OCI-LY7 (cell line): ENCODE data around the gene IGSF11. TPM values are rescaled to one million over a fixed set of nuclear protein-coding genes. Genes with fewer than 3 reads are reported as not detected.

Experiments used
- BruUV-seq: library from RNA; stranded (reverse); fragments of 400-500 nt; replicated peaks from 2 replicates; lab custom pipeline; 2021; lab: Mats Ljungman, UMichigan
- CTCF ChIA-PET: fragments of 300-600 bp; sonication (Branson Sonifier 250); formaldehyde crosslinking; loops from one replicate; lab custom pipeline; 2022; ENCODE audit warnings: antibody characterized with exemption; ENCODE audit not compliant: unreplicated experiment; lab: Charles Lee
- POLR2A ChIA-PET: fragments of 300-600 bp; sonication (Branson Sonifier 250); formaldehyde crosslinking; loops from one replicate; lab custom pipeline; 2022; ENCODE audit warnings: antibody characterized with exemption; lab: Charles Lee
- DNase-seq: peaks from one replicate; pipeline ENCODE4 v3.0.0-alpha.2; 2015; ENCODE audit warnings: low spot score
- H2AFZ ChIP-seq: fragments of 200-600 bp; sonication (generic), shearing (Covaris generic); 2 replicates; pipeline ENCODE4 v1.6.1; 2014; ENCODE audit warnings: mild to moderate bottlenecking, antibody characterized with exemption, low read length, moderate library complexity
- H3K27ac ChIP-seq: fragments of 200-600 bp; sonication (generic); 2 replicates; pipeline ENCODE4 v1.5.1; 2014; ENCODE audit warnings: mixed run types, low read depth, mild to moderate bottlenecking, moderate library complexity, low read length, inconsistent platforms; ENCODE audit not compliant: poor library complexity, severe bottlenecking
- H3K36me3 ChIP-seq: fragments of 200-600 bp; sonication (generic); 2 replicates; pipeline ENCODE4 v1.6.1; 2014; ENCODE audit warnings: mild to moderate bottlenecking, antibody characterized with exemption, low read length, moderate library complexity, mixed read lengths; ENCODE audit not compliant: insufficient read depth
- H3K4me1 ChIP-seq: fragments of 200-600 bp; sonication (generic); 2 replicates; pipeline ENCODE4 v1.5.1; 2014; ENCODE audit warnings: mild to moderate bottlenecking, low read length; ENCODE audit not compliant: insufficient read depth, poor library complexity, severe bottlenecking
- H3K4me2 ChIP-seq: fragments of 200-600 bp; sonication (generic); 2 replicates; pipeline ENCODE4 v1.6.1; 2014; ENCODE audit warnings: mild to moderate bottlenecking, low read length
- H3K4me3 ChIP-seq: fragments of 200-600 bp; sonication (generic); 2 replicates; pipeline ENCODE4 v1.5.1; 2014; ENCODE audit warnings: mild to moderate bottlenecking, low read depth, low read length; ENCODE audit not compliant: poor library complexity, severe bottlenecking
- H3K79me2 ChIP-seq: fragments of 200-600 bp; sonication (generic); 2 replicates; pipeline ENCODE4 v1.6.1; 2016; ENCODE audit warnings: low read depth, mild to moderate bottlenecking, low read length, moderate library complexity, mixed read lengths; ENCODE audit not compliant: insufficient read depth
- H3K9me2 ChIP-seq: fragments of 200-600 bp; sonication (generic); 2 replicates; pipeline ENCODE4 v1.6.1; 2016; ENCODE audit warnings: mild to moderate bottlenecking, low read length, mixed read lengths; ENCODE audit not compliant: insufficient read depth
- H3K9me3 ChIP-seq: fragments of 200-600 bp; sonication (generic); 2 replicates; pipeline ENCODE4 v1.6.1; 2014; ENCODE audit warnings: mild to moderate bottlenecking, mixed run types, low read length, mixed read lengths
- H4K20me1 ChIP-seq: fragments of 200-600 bp; sonication (generic); 2 replicates; pipeline ENCODE4 v1.6.1; 2014; ENCODE audit warnings: mild to moderate bottlenecking, antibody characterized with exemption, low read length, moderate library complexity, mixed read lengths; ENCODE audit not compliant: insufficient read depth
- EZH2phosphoT487 ChIP-seq: fragments of 200-600 bp; sonication (generic); IDR thresholded peaks from 2 replicates; pipeline ENCODE4 v1.6.1; 2018; ENCODE audit warnings: low read depth, borderline replicate concordance, mild to moderate bottlenecking, mixed run types, antibody characterized with exemption, low read length, moderate library complexity, mixed read lengths
- intact Hi-C: fragments of 100-400 bp; cut with micrococcal nuclease; formaldehyde crosslinking; loops from one replicate; pipeline ENCODE4 v1.10.0; 2022; ENCODE audit not compliant: unreplicated experiment
- total RNA-seq, 2 experiments: library from RNA; depleted of rRNA in 1 of 2; stranded (reverse); fragments of >200 nt in 1 of 2; shearing (Covaris generic) in 1 of 2; gene quantifications; 2 replicates each; pipeline ENCODE4 v1.2.3, GENCODE V29; 2014 to 2022
- TF ChIP-seq, protein P1 (sequence below): fragments of 200-600 bp; sonication (generic); conservative IDR thresholded peaks from 2 replicates; pipeline ENCODE4 v1.5.1; 2014; ENCODE audit warnings: mild to moderate bottlenecking, antibody characterized with exemption, low read length, moderate library complexity, mixed read lengths

Gene IGSF11
- total RNA-seq, 2 experiments from 2014 or later, result not detected

DNA sequence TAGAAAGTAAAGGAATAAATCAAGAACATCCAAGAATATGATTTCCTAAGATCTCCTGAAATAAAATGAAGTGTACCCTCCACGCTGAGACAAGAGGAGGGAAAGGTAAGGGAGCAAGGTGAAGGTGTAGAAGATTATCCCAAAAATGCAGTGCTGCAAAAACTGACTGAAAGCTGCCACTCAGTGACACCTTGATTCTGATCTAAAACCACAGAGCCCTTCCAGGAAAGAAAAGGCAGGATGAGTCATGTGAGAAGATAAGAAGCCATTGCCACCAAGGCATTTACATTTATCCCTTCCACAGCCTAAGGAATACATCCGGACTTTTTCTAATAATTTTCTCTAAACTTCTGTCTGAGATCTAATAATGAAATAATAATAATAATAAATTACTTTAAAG, 49.9 kb downstream of the IGSF11 start:
- DNase-seq, result no peak
- no TSS peak for BruUV-seq
- no peak for TF ChIP-seq EZH2phosphoT487
- TF ChIP-seq, protein P1, sequence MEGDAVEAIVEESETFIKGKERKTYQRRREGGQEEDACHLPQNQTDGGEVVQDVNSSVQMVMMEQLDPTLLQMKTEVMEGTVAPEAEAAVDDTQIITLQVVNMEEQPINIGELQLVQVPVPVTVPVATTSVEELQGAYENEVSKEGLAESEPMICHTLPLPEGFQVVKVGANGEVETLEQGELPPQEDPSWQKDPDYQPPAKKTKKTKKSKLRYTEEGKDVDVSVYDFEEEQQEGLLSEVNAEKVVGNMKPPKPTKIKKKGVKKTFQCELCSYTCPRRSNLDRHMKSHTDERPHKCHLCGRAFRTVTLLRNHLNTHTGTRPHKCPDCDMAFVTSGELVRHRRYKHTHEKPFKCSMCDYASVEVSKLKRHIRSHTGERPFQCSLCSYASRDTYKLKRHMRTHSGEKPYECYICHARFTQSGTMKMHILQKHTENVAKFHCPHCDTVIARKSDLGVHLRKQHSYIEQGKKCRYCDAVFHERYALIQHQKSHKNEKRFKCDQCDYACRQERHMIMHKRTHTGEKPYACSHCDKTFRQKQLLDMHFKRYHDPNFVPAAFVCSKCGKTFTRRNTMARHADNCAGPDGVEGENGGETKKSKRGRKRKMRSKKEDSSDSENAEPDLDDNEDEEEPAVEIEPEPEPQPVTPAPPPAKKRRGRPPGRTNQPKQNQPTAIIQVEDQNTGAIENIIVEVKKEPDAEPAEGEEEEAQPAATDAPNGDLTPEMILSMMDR, result no peak
- no peaks in the 10 kb centered on the region for H4K20me1 ChIP-seq
- H3K4me2 ChIP-seq, result no peak overlapping the region
- no peak overlapping the region for H3K4me3 ChIP-seq
- no peaks in the 10 kb centered on the region for H3K79me2 ChIP-seq
- H3K9me3 ChIP-seq, result no peaks in the 10 kb centered on the region
- CTCF ChIA-PET, result no interaction called here
- H2AFZ ChIP-seq, result no peak overlapping the region
- no peak overlapping the region for H3K27ac ChIP-seq
- intact Hi-C loops, result no loop called here
- no peaks in the 10 kb centered on the region for H3K9me2 ChIP-seq
- POLR2A ChIA-PET, result interaction anchor here (1.0 kb wide), 1 partner anchor 19 kb away, joined by 3 read pairs; no protein-coding TSS in a partner anchor
- H3K4me1 ChIP-seq, result no peaks in the 10 kb centered on the region
- no peaks in the 10 kb centered on the region for H3K36me3 ChIP-seq

DNA sequence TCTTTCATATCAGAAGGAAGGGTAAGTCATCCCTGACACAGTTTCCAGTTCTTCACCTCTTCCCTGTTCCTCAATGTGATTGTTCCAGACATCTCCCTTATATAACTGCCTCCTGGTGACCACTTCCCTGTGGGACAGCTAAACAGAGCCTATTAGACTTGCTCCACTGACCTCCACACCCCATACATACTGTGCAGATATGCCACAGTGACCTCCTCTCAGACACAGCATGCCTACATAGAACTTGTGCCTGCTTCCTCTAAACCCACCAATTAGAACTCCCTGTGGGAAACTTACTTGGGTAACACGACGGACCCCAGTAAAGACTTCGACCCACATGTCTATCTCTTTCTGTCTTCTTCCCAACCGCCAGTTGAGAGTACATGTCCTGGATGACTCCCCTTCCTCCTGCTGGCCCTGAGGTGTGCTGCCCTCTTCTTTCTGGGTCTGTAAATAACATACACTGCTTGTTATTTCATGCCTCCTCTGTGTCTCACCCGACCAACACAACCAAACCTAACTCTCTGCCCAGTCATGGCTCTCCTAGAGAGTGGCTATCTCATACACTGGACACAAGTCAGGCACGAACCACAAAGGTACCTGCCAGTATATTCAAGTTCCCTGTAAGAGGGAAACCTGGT, 53.0 kb downstream of the IGSF11 start:
- Histone ChIP-seq H3K4me3 (no peak overlapping the region), H3K27ac (no peak overlapping the region), H2AFZ (no peak overlapping the region), H3K9me2 (no peaks in the 10 kb centered on the region), H4K20me1 (no peaks in the 10 kb centered on the region), H3K4me1 (no peaks in the 10 kb centered on the region), H3K79me2 (no peaks in the 10 kb centered on the region), H3K4me2 (no peak overlapping the region), H3K36me3 (no peaks in the 10 kb centered on the region), H3K9me3 (no peaks in the 10 kb centered on the region)
- DNase-seq, result no peak
- TF ChIP-seq EZH2phosphoT487, result no peak
- TF ChIP-seq, protein P1, result no peak
- CTCF ChIA-PET, result no interaction called here
- no TSS peak for BruUV-seq
- intact Hi-C loops, result no loop called here
- POLR2A ChIA-PET, result no interaction called here

DNA sequence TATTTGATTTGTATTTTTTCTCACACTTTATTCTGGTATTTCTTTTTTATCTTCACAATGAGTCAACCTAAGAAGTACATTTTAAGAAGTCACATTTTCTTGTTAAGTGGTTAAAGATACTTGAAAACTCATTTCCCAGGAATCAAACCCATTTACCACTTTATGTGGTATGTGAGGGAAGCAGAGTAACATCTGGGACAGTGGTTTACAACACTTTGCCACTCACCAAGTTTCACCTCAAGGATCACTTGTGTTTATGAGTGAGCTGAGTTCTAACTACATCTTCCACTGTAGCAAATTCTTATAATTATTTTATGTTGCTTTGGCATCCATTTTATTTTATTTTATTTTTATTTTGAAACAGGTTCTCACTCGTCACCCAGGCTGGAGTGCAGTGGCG, 53.8 kb downstream of the IGSF11 start:
- POLR2A ChIA-PET, result no interaction called here
- no peak overlapping the region for H2AFZ ChIP-seq
- no TSS peak for BruUV-seq

More for the DNA sequence above, 53.8 kb downstream of the IGSF11 start:
- no peak overlapping the region for H3K27ac ChIP-seq
- no peak for TF ChIP-seq EZH2phosphoT487
- TF ChIP-seq, protein P1, result no peak
- no peaks in the 10 kb centered on the region for H3K9me3 ChIP-seq
- H3K79me2 ChIP-seq, result no peaks in the 10 kb centered on the region
- H4K20me1 ChIP-seq, result no peaks in the 10 kb centered on the region
- no peaks in the 10 kb centered on the region for H3K9me2 ChIP-seq
- H3K4me1 ChIP-seq, result no peaks in the 10 kb centered on the region
- no peak for DNase-seq
- H3K4me2 ChIP-seq, result no peak overlapping the region
- intact Hi-C loops, result no loop called here
- CTCF ChIA-PET, result no interaction called here
- H3K36me3 ChIP-seq, result no peaks in the 10 kb centered on the region
- H3K4me3 ChIP-seq, result no peak overlapping the region
